VCaP (cell line): Measurements from ENCODE around the gene CATSPER4.
A peak's percentile ranks its signal among the peaks of the same experiment; 100 is the strongest.

Source experiments
- H3K27ac ChIP-seq: fragments of 450-650 bp; 2 replicates; pipeline ENCODE4 v1.5.1; 2017
- TF ChIP-seq, protein P1 (sequence below): fragments of 450-650 bp; conservative IDR thresholded peaks from 2 replicates; pipeline ENCODE4 v1.5.1; 2017; ENCODE audit warnings: mild to moderate bottlenecking, moderate library complexity

CATSPER4 gene

DNA sequence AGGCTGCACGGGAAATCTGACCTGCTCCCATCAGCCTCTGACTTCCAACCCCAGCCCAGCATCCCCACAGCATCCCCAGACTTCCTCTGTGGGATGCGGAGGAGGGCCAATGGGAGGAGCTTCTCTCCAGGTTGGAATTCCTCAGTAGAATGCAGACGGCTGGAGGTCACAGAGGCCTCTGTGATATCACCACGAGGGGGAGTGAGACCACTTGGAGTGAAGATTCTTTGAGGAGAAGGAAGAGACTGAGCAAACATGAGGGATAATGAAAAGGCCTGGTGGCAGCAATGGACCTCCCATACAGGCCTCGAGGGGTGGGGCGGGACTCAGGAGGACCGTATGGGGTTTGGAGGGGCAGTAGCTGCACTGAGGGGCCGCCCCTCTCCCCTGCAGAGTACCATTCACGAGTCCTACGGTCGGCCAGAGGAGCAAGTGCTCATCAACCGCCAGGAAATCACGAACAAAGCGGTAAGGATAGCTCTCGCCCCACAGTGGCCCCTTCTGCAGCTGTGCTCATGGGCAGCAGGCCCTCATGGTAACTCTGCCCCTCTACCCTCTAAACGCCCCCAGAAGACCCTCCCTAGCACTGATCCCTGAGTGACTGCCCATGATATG lies at the start of gene CATSPER4:
Gene CATSPER4, plus strand, starts transcription at position 230 of the 615 bp plus-strand sequence. Its CDS starts 26 bp downstream, at position 256.
- TF ChIP-seq, protein P1, sequence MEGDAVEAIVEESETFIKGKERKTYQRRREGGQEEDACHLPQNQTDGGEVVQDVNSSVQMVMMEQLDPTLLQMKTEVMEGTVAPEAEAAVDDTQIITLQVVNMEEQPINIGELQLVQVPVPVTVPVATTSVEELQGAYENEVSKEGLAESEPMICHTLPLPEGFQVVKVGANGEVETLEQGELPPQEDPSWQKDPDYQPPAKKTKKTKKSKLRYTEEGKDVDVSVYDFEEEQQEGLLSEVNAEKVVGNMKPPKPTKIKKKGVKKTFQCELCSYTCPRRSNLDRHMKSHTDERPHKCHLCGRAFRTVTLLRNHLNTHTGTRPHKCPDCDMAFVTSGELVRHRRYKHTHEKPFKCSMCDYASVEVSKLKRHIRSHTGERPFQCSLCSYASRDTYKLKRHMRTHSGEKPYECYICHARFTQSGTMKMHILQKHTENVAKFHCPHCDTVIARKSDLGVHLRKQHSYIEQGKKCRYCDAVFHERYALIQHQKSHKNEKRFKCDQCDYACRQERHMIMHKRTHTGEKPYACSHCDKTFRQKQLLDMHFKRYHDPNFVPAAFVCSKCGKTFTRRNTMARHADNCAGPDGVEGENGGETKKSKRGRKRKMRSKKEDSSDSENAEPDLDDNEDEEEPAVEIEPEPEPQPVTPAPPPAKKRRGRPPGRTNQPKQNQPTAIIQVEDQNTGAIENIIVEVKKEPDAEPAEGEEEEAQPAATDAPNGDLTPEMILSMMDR = no peak
- H3K27ac ChIP-seq = no peak within 1 kb of the TSS

DNA sequence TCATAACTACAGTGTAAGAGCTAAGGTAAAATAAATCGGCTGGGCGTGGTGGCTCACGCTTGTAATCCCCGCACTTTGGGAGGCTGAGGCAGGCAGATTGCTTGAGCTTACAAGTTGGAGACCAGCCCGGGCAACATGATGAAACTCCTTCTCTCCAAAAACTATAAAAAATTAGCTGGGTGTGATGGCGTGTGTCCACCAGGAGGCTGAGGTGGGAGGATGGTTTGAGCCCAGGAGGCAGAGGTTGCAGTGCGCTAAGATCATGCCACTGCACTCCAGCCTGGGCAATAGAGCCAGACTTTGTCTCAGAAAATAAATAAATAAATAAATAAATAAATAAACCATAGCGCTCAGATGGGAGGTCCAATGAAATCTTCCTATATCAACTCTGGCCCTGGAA lies 48.2 kb upstream of the CATSPER4 start:
- TF ChIP-seq, protein P1 = no peak
- no peak overlapping the region for H3K27ac ChIP-seq

DNA sequence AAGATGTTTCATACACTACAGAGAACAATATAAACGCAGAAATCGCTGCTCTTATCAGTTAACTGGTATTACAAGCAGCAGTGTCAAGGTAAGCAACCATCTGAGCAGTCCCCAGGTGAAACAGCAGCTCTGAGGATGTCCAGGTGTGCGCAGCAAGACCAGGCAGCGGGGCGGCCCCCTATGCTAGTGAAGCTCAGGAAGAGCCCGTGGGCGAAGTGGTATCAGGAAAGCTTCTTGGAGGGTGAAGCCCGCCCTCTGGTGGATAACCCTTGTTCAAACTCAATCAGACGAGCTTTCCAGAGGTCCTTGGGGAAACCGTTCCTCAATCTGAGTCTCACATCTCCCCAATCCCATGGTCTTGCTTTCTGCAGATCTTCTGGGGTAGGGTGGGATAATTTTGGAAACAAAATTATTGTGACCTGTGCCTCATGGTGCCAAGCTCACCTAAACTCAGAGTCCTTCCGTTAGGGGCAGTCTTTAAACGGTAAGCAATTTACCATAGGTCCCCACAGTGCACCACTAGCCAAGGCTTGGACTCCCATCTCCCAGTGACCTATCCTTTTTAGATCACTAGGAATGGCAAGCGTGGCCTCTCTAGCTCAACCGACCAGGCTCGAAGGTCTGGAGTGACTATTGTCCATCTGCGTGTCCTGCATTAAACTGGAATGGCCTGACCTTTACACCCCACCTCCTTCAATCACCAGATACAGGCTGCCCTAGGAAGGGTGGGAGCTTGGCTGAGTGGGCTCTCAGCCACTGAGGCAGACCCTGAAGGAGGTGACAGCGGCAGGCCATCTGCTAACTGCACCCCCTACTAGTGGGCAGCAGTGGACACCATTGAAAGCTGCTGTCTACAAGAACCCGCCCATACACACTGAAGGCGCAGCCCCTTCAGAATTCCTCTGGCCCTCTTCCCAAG lies 45.1 kb upstream of the CATSPER4 start:
- TF ChIP-seq, protein P1 = peak; percentile 86
- no peak overlapping the region for H3K27ac ChIP-seq

DNA sequence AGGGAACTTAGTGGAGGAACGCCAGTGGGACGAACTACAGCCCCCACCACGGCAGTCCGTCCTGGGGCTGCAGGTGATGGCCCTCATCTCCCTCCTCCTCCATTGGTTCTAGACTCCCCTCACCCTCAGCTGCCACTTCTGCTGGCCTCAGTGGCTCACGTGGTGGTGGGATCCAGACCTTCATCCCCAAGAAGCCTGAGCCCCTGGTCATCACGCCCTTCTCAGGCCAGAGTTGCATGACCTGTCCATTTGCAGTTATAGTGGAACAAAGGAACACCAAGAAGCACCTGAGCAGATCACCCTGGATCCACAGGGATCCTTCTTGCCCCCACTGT lies 44.5 kb upstream of the CATSPER4 start:
- H3K27ac ChIP-seq = no peak overlapping the region
- TF ChIP-seq, protein P1 = no peak

DNA sequence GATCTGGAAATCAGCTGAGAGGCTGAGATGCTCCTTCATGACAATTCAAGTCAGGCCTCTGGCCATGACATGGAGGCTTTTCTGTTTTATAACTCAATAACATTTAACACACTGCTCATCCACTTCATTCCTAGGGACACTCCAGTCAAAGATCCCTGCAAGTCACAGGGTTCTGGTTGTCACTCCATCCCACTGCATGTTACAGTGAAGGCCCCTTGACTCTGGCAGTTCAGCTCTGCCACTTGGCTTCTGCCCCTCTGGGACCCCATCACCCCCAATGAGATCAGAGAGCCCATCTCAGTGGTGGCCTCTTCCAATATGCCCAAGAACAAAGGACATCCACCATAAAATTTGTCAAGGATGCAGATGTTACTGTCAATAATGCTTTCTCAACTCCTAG lies 41.5 kb upstream of the CATSPER4 start:
- TF ChIP-seq, protein P1 = no peak
- no peak overlapping the region for H3K27ac ChIP-seq

DNA sequence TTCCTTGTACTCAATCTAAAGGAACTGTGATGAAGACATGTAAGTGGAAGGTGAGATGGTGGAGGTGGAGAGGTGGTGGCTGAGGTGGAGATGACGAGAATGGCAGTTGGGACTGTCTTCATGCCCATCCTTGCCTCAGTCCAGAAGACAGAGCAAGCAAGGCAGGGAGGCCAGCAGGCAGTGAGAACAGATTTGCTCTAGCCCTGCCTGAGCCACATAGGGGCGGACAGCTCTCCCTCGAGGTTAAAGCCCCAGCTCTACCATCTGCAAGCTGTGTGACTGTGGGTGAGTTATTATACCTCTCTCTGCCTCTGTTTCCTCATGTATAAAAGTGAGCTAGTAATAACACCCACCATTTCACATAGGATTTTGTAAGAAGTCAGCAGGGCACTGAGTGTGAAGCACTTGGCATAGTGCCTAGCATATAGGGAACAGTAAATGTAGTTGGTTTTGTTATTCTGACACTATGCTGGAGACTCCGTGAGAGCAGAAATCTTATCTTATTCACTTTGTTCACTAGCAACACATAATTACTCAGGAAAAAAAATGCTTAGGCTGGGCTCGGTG lies 36.4 kb upstream of the CATSPER4 start:
- H3K27ac ChIP-seq = no peak overlapping the region
- TF ChIP-seq, protein P1 = no peak

DNA sequence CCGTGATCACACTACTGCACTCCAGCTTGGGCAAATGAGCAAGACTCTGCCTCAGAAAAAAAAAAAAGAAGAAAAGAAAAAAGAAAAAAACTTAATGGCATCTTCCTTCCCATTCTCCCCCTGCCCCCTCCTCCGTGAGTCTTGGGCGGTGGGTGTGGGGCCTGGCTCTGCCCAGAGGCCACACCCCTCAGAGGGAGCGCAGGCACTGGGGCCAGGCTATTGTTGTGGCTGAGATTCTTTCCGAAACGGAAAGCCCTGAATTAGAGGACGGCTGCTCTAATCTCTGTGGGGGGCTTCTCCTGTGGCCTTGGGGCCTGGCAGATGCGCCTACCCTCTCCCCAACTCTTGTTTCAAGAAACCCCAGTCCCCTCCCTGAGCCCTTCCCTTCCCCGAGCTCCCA lies 35.7 kb upstream of the CATSPER4 start:
- TF ChIP-seq, protein P1 = no peak
- no peak overlapping the region for H3K27ac ChIP-seq
